ENCODE results near the gene YPEL3. TPM values are rescaled to one million over a fixed set of nuclear protein-coding genes. Genes with fewer than 3 reads are reported as not detected.

YPEL3 gene, protein sequence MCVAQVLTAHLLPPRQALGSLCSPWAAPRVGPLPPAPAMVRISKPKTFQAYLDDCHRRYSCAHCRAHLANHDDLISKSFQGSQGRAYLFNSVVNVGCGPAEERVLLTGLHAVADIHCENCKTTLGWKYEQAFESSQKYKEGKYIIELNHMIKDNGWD
- total RNA-seq = 100 to 1,000 TPM in 3 of 4 donors, 10 to 100 TPM in 1; 72.7 to 222 (median 154) TPM

DNA sequence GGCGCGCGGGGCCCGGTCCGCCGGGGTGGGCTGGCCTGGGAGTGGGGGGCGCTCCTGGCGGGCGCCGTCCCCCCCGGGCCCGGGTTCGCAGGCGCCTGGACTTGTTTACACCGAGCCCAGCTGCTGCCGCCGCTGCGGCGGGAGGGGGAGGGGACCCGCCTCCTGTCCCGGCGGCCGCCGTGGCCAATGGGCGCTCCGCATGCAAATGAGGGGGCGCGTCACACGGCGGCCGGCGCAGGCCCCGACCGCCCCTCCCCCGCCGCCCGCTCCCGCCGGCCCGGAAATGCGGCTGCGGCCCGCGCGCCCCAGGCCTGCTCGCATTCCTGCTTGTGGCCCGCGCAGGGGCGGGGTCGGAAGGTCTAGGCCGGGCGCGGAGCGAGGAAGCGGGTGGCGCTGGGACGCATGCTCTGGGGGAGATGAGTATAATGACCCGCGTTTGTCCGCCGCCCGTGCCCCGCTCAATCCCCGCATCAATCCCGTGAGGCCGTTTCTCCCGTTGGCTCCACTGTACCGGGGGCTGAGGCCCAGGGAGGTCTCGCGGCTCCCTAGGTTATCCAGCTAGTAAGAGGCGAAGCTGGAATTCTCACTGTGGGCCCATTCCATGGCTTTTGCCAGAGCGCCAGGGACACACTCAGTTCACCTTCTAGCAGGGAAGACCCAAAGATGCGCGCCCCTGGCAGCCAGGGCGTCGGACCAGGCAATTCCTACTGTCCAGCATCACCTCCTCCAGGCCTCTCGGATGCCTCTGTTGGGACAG, at the start of gene YPEL3:
TSS of gene YPEL3 (minus strand) at position 109 of the 757 bp plus-strand sequence. CDS start 731 bp downstream, outside the sequence.
- Histone ChIP-seq H3K4me1 (peaks cover 34 to 49% (median 46%) of the 10 kb centered on the region in 4 donors), H3K9me3 (peaks cover 0 to 14% (median 11%) of the 10 kb centered on the region in 4 donors), H3K4me3 (peak within 1 kb of the TSS; percentile 71 to 93 (median 84)), H3K36me3 (peaks cover 0 to 22% (median 19%) of the 10 kb centered on the region in 4 donors), H3K27ac (replicated peaks in 1 of 4) (peak within 1 kb of the TSS; percentile 87 to 97 (median 94)), H3K27me3 (no peaks in the 10 kb centered on the region)
- TF ChIP-seq EP300 (IDR thresholded peaks at IDR 0.05) = no peak
- TF ChIP-seq, protein P1, sequence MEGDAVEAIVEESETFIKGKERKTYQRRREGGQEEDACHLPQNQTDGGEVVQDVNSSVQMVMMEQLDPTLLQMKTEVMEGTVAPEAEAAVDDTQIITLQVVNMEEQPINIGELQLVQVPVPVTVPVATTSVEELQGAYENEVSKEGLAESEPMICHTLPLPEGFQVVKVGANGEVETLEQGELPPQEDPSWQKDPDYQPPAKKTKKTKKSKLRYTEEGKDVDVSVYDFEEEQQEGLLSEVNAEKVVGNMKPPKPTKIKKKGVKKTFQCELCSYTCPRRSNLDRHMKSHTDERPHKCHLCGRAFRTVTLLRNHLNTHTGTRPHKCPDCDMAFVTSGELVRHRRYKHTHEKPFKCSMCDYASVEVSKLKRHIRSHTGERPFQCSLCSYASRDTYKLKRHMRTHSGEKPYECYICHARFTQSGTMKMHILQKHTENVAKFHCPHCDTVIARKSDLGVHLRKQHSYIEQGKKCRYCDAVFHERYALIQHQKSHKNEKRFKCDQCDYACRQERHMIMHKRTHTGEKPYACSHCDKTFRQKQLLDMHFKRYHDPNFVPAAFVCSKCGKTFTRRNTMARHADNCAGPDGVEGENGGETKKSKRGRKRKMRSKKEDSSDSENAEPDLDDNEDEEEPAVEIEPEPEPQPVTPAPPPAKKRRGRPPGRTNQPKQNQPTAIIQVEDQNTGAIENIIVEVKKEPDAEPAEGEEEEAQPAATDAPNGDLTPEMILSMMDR (IDR thresholded peaks at IDR 0.05) = no peak
- TF ChIP-seq POLR2A (IDR thresholded peaks at IDR 0.05; ENCODE audit: low read depth) = no peak
- peak; percentile 64 to 73 for TF ChIP-seq POLR2AphosphoS5 (IDR thresholded peaks at IDR 0.05)
- intact Hi-C loops (cut with DNase I) = loop anchor here (10.0 kb wide), 1 partner anchor 309 kb away; the partner anchor contains the start of gene ZNF771
- 71% methylated on average over 1 of the region's 77 CpGs for WGBS
- DNase-seq (ENCODE audit: extremely low spot score) = peak; percentile 97

- DNase-seq (ENCODE audit: extremely low spot score) = no peak
- intact Hi-C loops (cut with DNase I) = loop anchor here (10.0 kb wide), 1 partner anchor 339 kb away; no protein-coding TSS in a partner anchor
- H3K4me3 ChIP-seq = no peak overlapping the region
- no peak overlapping the region for H3K27ac ChIP-seq (replicated peaks in 1 of 4)
- TF ChIP-seq POLR2A (IDR thresholded peaks at IDR 0.05; ENCODE audit: low read depth) (no peak), POLR2AphosphoS5 (IDR thresholded peaks at IDR 0.05) (no peak), EP300 (IDR thresholded peaks at IDR 0.05) (no peak)
- TF ChIP-seq, protein P1 (IDR thresholded peaks at IDR 0.05) = no peak
- H3K27me3 ChIP-seq = no peaks in the 10 kb centered on the region
- no peaks in the 10 kb centered on the region for H3K36me3 ChIP-seq
- 52% methylated on average over 1 of the region's 1 CpG for WGBS
- peaks cover 0 to 17% (median 3%) of the 10 kb centered on the region in 4 donors for H3K9me3 ChIP-seq
- no peaks in the 10 kb centered on the region for H3K4me1 ChIP-seq
These were observed 49.6 kb upstream of the YPEL3 start for GRCh38 chr16:30145657-30146056.

GRCh38 chr16:30144917-30145316, 48.9 kb upstream of the YPEL3 start:
- intact Hi-C loops (cut with DNase I) = loop anchor here (10.0 kb wide), 1 partner anchor 340 kb away; no protein-coding TSS in a partner anchor
- 30% methylated on average over 1 of the region's 1 CpG for WGBS

DNA sequence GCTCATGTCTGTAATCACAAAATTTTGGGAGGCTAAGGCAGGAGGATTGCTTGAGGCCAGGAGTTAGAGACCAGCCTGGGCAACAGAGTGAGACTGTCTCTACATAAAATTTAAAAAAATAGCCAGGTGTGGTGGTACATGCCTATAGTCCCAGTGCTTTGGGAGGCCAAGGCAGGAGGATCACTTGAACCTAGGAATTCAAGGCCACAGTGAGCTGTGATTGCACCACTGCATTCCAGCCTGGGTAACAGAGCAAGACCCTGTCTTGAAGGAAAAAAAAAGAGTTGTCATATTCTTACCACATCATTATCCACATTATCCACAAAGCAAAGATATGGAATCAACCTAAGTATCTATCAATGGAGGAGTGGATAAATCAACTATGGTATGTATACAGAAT, 48.0 kb upstream of the YPEL3 start:
- Histone ChIP-seq H3K27me3 (no peaks in the 10 kb centered on the region), H3K27ac (replicated peaks in 1 of 4) (no peak overlapping the region), H3K4me3 (no peak overlapping the region), H3K4me1 (no peaks in the 10 kb centered on the region), H3K36me3 (no peaks in the 10 kb centered on the region), H3K9me3 (peaks cover 0 to 4% (median 1%) of the 10 kb centered on the region in 4 donors)
- DNase-seq (ENCODE audit: extremely low spot score) = no peak
- no peak for TF ChIP-seq POLR2A (IDR thresholded peaks at IDR 0.05; ENCODE audit: low read depth)
- intact Hi-C loops (cut with DNase I) = loop anchor here (10.0 kb wide), 1 partner anchor 341 kb away; no protein-coding TSS in a partner anchor

More at GRCh38 chr16:30144917-30145316, 48.9 kb upstream of the YPEL3 start:
- no peak for TF ChIP-seq POLR2AphosphoS5 (IDR thresholded peaks at IDR 0.05)
- TF ChIP-seq POLR2A (IDR thresholded peaks at IDR 0.05; ENCODE audit: low read depth) = no peak
- TF ChIP-seq, protein P1 (IDR thresholded peaks at IDR 0.05) = no peak
- TF ChIP-seq EP300 (IDR thresholded peaks at IDR 0.05) = no peak
- Histone ChIP-seq H3K9me3 (peaks cover 0 to 13% (median 3%) of the 10 kb centered on the region in 4 donors), H3K4me3 (no peak overlapping the region), H3K27me3 (no peaks in the 10 kb centered on the region), H3K27ac (replicated peaks in 1 of 4) (no peak overlapping the region), H3K36me3 (no peaks in the 10 kb centered on the region), H3K4me1 (no peaks in the 10 kb centered on the region)
- no peak for DNase-seq (ENCODE audit: extremely low spot score)

DNA sequence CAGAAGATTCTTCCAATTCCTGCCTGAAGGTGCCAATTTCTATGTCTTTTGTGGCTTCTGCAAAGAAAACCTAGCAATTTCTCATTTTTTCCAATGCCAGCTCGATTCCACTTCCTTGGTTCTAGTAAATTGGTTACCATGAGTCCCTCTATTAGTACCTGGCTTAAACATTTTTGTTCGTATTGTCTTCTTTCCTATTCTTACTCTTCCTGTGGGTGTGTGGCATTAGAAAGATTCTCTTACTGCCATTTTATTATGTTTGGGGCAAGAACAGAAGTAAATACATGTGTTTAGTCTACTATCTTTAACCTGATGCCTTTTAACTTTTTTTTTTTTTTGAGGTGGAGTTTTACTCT, 47.3 kb upstream of the YPEL3 start:
- no peaks in the 10 kb centered on the region for H3K4me1 ChIP-seq
- H3K36me3 ChIP-seq = no peaks in the 10 kb centered on the region
- H3K27me3 ChIP-seq = no peaks in the 10 kb centered on the region
- no peaks in the 10 kb centered on the region for H3K9me3 ChIP-seq
- 65% methylated on average over 2 of the region's 2 CpGs for WGBS
- no peak overlapping the region for H3K4me3 ChIP-seq
- no peak for DNase-seq (ENCODE audit: extremely low spot score)
- intact Hi-C loops (cut with DNase I) = loop anchor here (10.0 kb wide), 1 partner anchor 341 kb away; no protein-coding TSS in a partner anchor
- no peak overlapping the region for H3K27ac ChIP-seq (replicated peaks in 1 of 4)
- TF ChIP-seq POLR2A (IDR thresholded peaks at IDR 0.05; ENCODE audit: low read depth) = no peak
- no peak for TF ChIP-seq POLR2AphosphoS5 (IDR thresholded peaks at IDR 0.05)
- TF ChIP-seq, protein P1 (IDR thresholded peaks at IDR 0.05) = no peak
- no peak for TF ChIP-seq EP300 (IDR thresholded peaks at IDR 0.05)

Measured in esophagus muscularis mucosa (tissue), 4 donors.